HS-5 (cell line): ENCODE measurements around the gene PELO.

Experiments
- DNase-seq: peaks from one replicate; pipeline ENCODE4 v3.0.0-alpha.2; 2012; ENCODE audit warnings: low read depth

The PELO gene

DNA sequence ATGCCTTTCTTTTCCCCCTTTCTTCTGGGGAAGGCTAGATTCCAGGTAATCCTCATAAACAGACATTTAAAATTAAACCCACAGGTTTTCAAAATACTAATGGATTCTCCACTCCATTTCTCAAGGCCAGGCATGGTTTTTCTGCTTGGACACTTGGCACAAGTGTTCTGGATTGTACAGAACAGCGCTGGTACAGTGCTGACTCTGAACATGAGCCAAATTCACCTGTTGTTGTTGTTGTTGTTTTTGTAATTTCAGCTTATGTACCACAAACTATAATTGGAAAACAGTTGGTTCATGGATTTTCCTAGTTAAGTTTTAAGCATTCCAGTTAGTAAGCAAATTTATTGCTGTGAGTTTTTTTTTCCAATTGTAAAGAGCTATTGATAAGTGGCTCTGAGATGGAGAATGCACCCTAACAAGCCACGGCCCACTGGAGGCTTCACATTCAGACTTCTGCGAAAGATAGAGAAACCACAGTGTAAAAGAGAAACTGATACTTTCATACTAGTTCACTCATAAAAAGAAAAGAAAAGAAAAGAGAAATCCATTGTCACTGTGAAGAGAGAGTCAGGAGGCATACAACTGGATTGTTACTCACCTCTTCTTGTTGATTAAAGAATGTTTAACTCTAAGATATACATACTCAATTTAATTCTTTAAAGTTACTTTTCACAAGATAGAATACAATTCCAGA, 16.2 kb upstream of the PELO start:
- no peak for DNase-seq

DNA sequence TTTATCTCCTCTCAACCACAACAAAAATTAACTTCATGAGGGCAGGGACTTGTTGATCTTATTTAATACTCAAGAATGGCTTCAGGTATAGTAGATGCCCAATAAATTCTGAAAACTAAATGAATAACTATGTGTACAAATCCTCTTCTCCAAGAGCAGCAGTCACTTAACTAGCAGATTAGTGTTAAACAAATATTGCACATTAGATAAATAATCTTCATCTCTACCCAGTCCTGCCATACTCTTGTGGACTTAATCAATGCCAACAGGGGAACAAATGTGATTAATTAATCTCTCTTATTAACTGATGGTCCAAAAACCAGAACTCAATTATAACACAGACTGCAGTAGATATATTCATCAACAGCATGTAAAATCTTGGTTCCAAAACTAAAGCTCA, 15.0 kb upstream of the PELO start:
- no peak for DNase-seq

DNA sequence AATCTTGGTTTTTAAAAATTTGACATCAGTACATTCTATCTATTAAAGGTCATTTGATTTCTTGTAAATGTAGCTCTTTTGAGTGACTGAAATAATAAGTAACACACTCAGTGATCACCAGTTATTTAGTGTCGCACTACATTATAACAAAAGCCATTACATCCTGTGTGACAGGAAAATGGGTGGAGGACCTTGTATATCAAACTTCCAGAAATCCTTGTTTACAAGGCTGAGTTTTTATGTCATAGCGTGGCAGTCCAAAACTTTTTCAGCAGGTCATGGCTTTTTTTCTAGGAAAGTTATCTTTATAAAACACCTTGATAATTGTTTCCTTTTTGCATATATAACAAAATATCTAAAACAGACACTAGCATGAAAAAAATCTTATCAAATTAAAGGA, 14.4 kb upstream of the PELO start:
- no peak for DNase-seq

DNA sequence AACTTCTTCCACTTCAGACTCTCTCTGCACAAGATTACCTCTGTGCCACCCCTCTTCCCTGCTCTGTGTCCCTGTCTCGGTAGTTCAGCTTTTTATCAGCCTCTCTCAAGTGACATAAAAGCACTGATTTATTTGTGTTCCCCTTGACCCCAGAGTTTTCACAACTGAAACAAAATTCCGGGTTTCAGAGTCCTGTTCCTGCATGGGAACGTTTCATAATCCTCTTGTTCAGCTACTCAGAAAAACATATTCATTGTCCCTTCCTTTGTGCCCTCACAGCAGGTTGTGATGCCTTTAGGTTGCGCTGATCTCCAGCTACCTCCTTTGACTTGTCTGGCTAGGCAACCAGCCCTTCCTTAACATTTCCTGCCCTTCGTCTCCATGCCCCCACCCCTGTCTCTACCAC, 13.7 kb upstream of the PELO start:
- DNase-seq = no peak

DNA sequence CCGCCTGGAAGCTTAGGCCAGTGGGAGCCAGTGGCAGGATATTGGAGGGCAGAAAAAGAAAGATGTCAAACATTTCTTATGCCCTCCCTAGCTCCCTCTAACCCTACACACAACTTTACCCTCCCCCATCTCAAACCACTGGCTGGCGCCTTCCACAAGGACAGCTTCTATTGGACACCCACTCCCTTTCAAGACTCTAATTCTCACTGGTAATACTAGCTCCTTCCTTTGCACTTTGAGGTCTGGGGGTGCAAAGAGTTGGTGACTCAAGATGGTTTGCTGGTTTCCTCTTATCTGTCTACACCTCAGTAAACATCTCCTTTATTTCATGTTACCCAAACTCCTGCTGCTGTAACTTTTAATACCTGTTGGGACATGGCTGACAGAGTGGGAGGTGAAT, 11.6 kb upstream of the PELO start:
- DNase-seq = no peak

DNA sequence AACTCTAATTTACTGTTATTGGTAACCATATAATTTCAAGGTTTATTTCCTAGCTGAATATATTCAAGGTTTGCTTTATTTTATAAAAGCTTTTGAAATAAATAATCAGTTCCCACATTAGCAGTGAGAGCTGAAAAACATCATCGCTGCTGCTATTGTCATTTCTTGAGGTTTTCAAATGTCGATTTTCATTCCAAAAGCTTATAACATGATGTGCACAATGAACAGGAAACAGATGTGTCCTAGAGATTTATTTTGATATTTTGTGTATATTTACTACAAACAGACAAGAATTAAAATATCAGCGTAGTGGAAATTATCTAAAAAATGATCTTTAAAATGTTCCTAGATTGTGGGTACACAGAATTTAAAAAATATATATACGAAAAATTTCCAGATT, 10.5 kb upstream of the PELO start:
- no peak for DNase-seq

DNA sequence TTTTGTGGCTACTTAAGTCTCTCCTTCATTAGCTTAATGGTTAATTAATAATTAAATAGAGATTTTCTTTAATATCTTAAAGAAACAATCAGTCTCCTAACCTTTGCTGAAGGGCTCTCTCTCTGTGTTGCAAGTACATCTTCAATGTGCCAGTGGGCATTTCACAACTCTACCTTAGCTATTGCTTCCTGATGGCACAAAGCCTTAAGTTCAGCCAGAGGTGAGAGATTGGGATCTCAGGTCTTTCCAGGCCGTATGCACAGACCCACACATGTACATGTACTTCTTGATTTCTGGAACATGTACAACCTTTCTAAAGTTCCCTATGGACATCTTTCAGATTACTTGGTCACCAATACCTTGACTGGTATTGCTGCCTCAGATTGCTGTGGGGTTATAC, 8.9 kb upstream of the PELO start:
- no peak for DNase-seq

DNA sequence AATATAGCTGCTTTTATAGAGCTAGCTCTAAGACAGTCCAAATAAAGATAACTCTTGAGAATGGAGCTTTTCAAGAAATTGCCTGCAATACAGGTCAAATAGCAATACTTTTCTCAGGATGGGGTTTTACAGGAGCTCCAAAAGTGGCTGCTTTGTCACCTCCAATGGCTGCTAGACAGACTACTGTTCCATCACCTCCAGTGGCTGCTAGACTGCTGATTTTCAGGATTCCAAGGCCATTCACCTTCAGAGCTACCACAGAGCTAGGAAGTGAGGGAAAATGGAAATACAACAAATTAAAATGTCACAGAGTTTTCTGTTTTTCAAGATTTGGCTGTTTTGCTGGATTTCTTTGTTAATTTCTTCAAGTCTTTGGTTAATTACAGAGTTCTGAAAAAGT, 8.5 kb upstream of the PELO start:
- DNase-seq = no peak

DNA sequence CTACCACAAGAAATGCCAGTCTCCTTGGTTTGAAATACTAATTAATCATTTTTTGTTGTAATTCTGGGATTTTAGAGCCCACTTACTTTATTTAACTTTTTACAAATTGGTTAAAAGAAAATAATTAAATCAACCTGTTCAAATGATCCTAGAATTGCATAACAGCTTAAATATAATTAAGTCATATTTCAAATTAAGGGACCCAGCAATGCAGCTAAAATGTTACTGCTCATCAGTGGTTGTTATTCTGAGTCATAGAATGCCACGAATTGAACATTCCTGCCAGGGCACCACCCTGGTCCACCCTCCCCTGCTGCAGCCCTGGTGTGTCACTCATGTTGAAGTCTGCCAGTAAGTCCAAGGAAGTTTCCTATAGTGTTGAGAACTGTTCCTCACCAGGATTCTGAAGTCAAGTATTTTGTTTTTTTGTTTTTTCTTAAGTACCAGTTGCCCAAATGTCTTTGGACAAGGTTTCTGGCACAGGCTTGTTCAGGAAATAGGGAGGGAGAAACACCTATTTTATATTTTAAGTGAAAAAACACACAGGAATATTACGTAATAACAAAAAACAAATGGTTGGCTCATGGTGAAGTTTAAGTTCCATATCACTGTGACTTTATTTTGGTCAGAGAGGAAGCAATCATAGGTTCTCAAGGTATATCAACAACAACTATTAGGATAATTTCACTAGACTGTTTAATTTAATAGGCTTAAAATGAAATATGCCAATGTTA, 4.3 kb upstream of the PELO start:
- DNase-seq = peak; percentile 60

DNA sequence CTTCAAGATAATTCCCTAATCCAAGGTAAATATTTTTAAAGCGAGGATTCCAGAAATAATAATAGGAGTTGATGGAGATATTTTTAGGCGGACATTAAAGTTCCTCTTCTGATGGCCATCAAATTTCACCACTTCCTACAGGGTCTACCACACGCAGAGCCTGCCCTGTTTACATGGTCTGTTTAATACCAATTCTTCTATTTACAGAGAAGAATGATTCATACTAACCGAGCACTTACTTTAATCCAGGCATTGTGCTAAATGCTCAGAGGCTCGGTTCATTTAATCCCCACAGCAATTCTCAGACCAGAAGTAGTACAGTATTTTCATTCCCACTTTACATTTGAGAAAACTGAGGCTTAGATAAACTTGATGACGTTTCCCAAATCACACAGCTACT, 3.0 kb upstream of the PELO start:
- no peak for DNase-seq

DNA sequence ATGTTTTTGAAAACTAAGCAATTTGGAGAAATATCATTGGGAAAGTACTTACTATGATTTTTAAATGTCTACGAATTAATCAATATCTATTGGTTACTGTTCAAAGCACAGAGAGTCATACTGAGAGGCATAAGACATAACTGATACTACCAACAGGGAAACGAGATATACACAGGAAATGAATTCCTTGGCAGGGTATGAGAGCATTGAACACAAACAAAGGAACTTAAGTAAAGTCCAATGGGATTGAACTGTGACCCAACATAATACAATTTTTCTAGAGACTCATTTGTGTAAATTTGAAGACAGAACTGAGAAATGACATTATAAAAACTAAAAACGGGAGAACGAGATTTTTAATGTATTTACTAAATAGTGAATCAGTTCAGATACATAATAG, 1.3 kb upstream of the PELO start:
- no peak for DNase-seq

DNA sequence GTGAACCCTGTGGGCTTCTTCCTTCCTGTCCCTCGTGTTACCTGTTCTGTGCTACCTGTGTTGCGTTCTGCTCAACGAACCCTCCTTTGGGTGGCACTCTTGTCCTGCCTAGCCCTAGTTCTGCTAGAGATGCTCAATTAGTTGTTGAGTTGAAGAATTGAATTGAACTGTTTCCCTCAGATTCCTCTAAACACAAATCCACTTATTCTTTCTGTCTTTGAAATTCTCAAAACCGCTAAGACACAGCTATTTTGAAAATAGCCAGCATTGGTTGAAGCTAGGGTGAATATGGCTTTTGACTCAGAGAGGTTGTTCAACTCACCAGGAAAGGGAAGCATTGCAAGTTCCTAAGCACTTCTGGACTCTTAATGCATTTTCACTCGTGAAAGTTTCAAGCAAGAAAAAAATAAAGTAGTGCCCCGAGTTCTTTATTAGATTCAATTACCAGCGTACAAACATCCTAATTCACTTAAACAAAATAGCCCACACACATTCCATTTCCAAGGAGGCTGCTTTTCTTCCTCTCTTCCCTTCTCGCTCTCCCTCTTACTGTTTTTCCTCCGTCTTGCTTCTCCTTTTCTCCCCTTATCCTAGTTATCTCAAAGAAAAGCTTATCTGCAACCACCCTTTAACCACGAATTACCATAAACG, 642 bp upstream of the PELO start:
- DNase-seq = no peak

DNA sequence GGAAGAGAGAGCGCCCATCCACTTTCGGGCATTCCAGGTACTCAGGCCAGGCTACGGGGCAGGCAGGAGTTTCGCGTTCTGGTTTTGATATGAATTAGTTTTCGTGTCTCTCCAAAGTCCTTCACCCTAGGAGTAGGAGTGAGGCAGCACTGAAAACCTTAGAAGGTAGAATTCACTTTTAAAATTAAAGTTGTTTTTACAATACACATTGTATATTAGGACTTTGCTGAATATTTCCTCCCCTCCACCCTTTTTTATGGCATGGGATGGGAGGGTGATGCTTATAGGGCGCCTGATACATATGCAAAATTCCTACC, 747 bp downstream of the PELO start:
- DNase-seq = no peak

DNA sequence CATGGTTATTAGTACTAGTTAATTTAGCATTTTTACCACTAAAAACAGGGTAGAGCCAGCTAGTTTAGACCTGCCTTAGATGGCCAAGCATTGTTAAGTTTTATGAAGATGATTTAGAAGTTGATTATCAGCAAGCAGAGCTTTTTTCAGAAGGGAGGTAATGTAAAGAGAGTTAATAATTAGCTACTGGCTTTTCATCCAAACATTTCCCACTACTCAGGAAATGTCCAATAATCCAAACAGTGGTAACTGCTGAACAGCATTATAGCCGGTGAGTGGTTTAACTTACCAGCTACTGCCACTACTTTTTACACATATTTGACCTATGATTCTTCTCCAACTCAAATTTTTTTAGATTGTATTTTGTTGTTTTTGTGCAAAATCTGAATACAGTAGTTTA, 1.7 kb downstream of the PELO start:
- DNase-seq = no peak

DNA sequence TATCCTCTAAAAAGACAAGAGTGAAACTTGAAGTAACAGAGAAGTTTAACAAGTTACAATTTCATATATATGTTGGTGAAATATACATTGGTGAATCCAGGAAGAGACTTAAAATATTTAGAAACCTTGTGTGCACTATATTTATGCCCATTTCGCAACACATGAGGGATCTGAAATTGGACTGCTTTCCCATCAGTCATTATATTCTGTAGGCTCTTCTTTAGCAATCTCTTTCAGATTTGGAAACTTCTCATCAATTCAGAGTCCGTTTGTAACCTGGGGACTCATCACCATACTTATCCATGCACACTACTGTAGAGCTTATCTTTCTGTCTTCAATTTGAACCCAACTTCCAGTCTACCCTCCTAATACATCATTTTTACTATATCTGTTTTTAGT, 2.1 kb downstream of the PELO start:
- no peak for DNase-seq

DNA sequence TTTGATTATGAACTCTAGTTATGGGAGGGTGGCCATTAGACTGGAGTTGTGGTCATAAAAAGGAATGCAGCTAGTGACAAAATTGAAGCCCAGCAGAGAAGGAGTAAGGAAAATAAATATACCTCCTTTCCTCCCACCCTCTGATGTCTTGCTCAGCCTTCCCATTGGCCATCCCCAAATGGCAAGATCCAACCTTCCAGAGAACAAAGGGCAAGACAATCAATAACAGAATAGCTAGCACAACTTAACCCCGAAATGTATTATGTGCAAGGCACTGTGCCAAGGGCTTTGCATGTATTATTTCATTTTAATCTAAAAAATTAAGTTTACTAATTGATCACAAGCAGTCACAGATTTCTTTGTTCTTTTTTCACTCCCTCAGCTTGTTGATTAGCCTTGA, 3.6 kb downstream of the PELO start:
- DNase-seq = no peak

DNA sequence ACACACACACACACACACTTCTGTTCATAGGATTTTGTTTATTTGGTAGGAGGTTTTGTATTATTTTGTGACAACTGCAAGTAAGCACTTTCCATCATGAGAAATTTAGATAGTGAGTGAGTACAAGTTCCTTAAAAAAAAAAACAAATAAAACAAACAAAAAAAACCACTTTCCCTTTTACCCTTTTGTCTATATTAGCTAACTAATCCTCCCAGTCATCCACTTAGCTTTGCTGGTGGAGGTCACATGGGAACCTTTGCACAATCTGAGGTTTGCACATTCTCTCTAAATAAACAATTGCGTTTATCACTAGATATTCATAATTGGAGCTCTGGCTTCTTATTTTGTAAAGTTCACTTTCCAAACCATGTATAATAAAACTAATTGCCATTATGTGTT, 6.8 kb downstream of the PELO start:
- DNase-seq = no peak

DNA sequence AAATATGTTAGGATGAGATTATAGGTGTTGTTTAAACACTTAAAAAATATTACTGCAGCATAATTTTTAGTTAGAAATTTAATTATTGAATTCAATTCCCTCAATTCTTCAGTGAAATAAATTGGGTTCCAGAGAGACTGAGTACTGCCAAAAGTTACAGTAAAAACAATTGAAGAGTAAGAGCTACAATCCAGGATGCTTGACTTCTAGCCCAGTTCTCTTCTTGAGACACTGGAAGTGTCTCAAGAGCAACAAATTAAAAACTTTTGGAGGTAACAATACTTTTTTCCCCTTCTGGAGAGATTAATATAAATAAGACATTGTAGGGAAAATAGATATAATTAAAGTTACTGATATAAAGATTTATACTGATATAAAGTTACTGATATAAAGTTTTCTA, 8.3 kb downstream of the PELO start:
- DNase-seq = no peak

DNA sequence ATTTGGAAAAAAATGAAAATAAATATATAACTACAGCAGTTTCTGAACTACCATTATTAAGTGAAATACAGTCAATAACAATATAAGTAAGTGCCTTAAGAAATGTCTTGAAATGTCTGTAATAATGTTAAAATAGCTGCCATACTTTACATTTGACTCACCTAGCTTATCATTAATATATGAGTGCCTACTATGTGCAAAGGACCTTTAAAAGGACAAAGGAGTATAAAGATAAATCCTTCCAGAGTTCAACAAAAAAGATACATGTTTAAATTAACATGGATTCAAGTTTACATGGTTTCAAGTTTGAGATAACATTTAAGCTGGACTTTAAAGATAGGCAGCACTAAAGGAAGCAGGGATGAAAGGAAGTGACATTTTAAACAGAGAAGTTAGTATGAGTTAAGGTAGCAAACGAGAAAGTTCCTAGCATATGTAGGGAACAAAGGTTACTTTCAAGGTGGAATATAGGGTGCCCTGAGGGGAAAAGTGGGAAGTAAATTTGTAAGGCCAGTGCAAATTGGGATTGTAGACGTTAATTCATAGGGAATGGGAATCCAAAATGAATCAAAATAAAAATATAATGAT, 8.9 kb downstream of the PELO start:
- no peak for DNase-seq

DNA sequence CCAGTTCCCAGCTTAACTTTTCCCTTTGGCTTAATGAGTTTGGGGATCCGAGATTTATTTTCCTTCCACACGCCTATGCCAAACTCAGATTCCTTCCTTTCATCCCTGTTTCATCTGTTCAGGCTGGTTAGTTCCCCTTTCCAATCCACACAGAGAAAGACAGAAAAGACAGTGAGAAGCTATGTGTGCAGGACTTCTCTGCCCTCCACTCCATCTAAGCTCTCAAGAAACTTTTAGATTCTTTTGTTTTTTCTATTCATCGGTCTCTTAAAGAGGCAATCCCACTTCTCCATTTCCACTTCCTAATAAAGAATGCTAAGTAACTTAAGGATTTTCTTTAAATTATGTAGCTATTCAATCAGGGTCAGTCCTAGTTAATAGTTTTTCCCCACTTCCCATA, 11.2 kb downstream of the PELO start:
- no peak for DNase-seq

DNA sequence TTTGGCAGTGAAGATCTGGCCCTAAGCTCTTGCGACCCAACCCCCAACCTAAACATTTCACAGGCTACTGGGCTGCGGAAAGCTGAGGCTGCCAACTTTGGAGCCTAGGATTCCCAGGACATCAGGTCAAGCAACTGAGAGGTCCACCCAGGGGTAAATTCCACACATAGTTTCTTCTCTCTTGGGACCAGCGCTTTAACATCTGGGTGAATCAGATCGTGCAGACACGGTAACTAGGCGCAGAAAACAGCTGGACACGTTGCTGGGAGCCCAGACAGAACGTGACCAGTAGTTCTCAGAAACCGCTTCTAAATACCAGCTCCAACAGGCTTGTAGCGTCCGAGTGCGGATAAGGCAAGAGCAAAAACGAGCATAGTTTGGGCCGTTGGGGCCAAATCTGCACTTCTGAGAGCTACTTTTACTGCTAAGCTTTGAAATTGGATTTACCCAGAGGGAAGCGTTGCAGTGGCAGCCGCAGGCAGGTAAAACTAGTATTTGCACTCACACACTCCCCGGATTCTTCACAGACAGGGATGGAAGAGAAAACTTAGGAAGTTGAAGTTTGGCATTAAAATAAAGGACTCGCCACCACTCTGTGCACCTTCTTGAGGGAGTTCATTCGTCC, 11.8 kb downstream of the PELO start:
- peak; percentile 77 for DNase-seq

DNA sequence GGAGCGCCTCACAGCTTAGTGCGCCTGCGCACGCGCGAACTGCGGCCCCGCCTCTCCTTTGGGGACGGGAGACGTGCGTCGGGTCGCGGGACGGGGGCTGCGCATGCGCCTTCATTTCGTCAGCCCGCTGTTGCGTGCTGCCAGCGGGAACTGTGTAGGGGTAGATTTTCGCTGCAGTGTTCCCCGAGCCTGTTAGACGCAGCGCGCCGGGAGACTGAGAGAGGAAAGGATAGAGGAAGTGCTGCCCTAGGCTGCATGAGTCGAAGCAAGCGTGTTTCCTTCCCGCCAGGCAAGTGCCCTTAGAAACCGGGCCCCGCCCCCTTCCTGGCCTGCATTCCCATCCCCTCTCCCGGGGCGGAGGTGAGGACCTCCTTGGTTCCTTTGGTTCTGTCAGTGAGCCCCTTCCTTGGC, 12.3 kb downstream of the PELO start:
- peak; percentile 80 for DNase-seq
